ENCODE data around the gene CYSTM1. TPM values are rescaled to one million over a fixed set of nuclear protein-coding genes. Genes with fewer than 3 reads are reported as not detected.

CYSTM1 gene
- total RNA-seq, 1 donor from 2014 or later, result 11.4 TPM

GRCh38 chr5:140175367-140176030, 511 bp downstream of the CYSTM1 start:
- peak overlapping the region; percentile 99 for H3K27ac Mint-ChIP-seq
- no peaks in the 10 kb centered on the region for H3K9me3 Mint-ChIP-seq
- H3K27me3 Mint-ChIP-seq (ENCODE audit: low read depth), result peaks cover 3% of the 10 kb centered on the region
- peak overlapping the region; percentile 85 for H3K4me3 Mint-ChIP-seq
- peak; percentile 56 to 79 for DNase-seq (ENCODE audit: low spot score in 2 of 2, unreplicated experiment in 2 of 2)
- H3K4me1 Mint-ChIP-seq, result peaks cover 15% of the 10 kb centered on the region
- H3K36me3 Mint-ChIP-seq, result no peaks in the 10 kb centered on the region
- TF ChIP-seq, protein P1, sequence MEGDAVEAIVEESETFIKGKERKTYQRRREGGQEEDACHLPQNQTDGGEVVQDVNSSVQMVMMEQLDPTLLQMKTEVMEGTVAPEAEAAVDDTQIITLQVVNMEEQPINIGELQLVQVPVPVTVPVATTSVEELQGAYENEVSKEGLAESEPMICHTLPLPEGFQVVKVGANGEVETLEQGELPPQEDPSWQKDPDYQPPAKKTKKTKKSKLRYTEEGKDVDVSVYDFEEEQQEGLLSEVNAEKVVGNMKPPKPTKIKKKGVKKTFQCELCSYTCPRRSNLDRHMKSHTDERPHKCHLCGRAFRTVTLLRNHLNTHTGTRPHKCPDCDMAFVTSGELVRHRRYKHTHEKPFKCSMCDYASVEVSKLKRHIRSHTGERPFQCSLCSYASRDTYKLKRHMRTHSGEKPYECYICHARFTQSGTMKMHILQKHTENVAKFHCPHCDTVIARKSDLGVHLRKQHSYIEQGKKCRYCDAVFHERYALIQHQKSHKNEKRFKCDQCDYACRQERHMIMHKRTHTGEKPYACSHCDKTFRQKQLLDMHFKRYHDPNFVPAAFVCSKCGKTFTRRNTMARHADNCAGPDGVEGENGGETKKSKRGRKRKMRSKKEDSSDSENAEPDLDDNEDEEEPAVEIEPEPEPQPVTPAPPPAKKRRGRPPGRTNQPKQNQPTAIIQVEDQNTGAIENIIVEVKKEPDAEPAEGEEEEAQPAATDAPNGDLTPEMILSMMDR (IDR thresholded peaks at IDR 0.05; ENCODE audit: unreplicated experiment), result no peak

DNA sequence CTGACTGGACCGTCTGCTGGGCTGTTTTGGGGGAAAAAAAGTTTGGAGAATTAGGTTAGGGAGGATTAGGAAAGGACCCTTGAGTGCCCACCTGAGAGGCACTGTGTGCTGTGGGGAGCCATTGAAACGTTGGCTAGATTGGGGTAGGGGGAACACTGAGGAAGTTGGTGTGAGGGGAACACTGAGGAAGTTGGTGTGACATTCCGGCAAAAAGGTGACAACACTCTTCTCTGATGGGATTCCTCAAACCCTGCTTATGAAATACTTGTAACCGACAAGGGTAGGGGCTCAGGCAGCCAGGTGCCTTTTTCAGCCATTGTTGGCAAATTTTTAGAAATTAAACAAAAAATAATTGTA, 1.0 kb downstream of the CYSTM1 start:
- Mint-ChIP-seq H3K4me3 (peak overlapping the region; percentile 85), H3K4me1 (peaks cover 15% of the 10 kb centered on the region), H3K36me3 (no peaks in the 10 kb centered on the region), H3K9me3 (no peaks in the 10 kb centered on the region), H3K27me3 (ENCODE audit: low read depth) (peaks cover 3% of the 10 kb centered on the region), H3K27ac (peak overlapping the region; percentile 97)
- TF ChIP-seq, protein P1 (IDR thresholded peaks at IDR 0.05; ENCODE audit: unreplicated experiment), result no peak
- no peak for DNase-seq (ENCODE audit: low spot score in 2 of 2, unreplicated experiment in 2 of 2)

GRCh38 chr5:140178086-140178410, 3.1 kb downstream of the CYSTM1 start:
- Mint-ChIP-seq H3K4me3 (no peak overlapping the region), H3K36me3 (no peaks in the 10 kb centered on the region), H3K9me3 (no peaks in the 10 kb centered on the region), H3K27ac (no peak overlapping the region), H3K4me1 (peaks cover 15% of the 10 kb centered on the region), H3K27me3 (ENCODE audit: low read depth) (peaks cover 3% of the 10 kb centered on the region)
- TF ChIP-seq, protein P1 (IDR thresholded peaks at IDR 0.05; ENCODE audit: unreplicated experiment), result no peak
- DNase-seq (ENCODE audit: low spot score in 2 of 2, unreplicated experiment in 2 of 2), result no peak

DNA sequence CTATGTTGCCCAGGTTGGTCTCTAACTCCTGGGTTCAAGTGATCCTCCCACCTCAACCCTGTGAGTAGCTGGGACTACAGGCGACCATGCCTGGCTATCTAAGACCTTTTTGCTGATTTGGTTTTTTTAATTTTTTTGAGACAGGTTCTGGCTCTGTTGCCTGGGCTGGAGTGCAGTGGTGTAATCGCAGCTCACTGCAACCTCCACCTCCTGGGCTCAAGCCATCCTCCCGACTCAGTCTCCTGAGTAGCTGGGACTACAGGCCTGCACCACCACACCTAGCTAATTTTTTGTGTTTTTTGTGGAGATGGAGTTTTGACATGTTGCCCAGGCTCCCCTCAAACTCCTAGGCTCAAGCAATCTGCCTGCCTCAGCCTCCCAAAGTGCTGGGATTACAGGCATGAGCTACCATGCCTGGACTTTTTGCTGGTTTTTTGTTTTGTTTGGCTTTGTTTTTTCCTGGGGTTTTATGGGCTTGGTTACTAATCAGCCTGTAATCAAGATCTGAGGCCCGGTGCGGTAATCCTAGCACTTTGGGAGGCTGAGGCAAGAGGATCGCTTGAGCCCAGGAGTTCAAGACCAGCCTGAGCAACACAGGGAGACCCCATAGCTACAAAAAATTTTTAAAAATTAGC, 3.6 kb downstream of the CYSTM1 start:
- TF ChIP-seq, protein P1 (IDR thresholded peaks at IDR 0.05; ENCODE audit: unreplicated experiment), result no peak
- H3K27me3 Mint-ChIP-seq (ENCODE audit: low read depth), result no peaks in the 10 kb centered on the region
- H3K36me3 Mint-ChIP-seq, result no peaks in the 10 kb centered on the region
- no peak overlapping the region for H3K27ac Mint-ChIP-seq
- peaks cover 15% of the 10 kb centered on the region for H3K4me1 Mint-ChIP-seq
- no peak for DNase-seq (ENCODE audit: low spot score in 2 of 2, unreplicated experiment in 2 of 2)
- H3K4me3 Mint-ChIP-seq, result no peak overlapping the region
- no peaks in the 10 kb centered on the region for H3K9me3 Mint-ChIP-seq

DNA sequence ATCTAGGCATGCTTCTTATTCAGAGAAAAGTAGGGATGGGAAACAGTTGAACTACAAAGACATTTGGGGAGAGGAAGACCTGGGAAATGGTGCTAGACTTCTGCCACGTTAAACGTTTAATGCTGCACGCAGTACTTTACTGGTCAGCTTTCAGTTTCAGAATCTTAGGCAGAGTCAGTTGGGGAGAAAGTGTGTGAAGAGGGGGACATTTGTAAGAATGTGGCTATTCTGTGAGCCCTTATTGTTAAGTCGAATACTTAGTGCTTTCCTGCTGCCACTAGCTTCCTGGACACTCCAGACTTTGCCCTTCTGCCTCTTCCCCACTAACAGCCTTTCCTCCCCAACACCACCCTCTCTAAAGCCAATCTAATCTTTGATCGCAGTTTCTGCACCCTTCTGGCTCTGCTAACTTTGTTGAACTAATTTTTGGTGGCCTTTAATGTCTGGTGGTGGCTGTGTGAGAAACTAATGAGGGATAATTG, 6.1 kb downstream of the CYSTM1 start:
- DNase-seq (ENCODE audit: low spot score in 2 of 2, unreplicated experiment in 2 of 2), result no peak
- TF ChIP-seq, protein P1 (IDR thresholded peaks at IDR 0.05; ENCODE audit: unreplicated experiment), result no peak
- Mint-ChIP-seq H3K27ac (no peak overlapping the region), H3K9me3 (no peaks in the 10 kb centered on the region), H3K36me3 (no peaks in the 10 kb centered on the region), H3K27me3 (ENCODE audit: low read depth) (no peaks in the 10 kb centered on the region), H3K4me1 (peaks cover 2% of the 10 kb centered on the region), H3K4me3 (no peak overlapping the region)

Data from mesothelial cell of epicardium (in vitro differentiated cells).